SK-N-MC (cell line): ENCODE data around the gene ENTREP1.

ENCODE experiments used
- EZH2 ChIP-seq: fragments of 200-600 bp; sonication (generic); IDR thresholded peaks from one replicate; pipeline ENCODE4 v1.6.1; 2017; ENCODE audit warnings: antibody characterized with exemption
- FOXP2 ChIP-seq: optimal IDR thresholded peaks from 2 replicates; pipeline ENCODE3; 2011; ENCODE audit warnings: mild to moderate bottlenecking, moderate library complexity; ENCODE audit not compliant: insufficient read depth; ENCODE audit errors: extremely low read length, control extremely low read depth
- POLR2AphosphoS5 ChIP-seq: IDR thresholded peaks from 2 replicates; pipeline ENCODE4 v1.6.1; 2012; ENCODE audit warnings: mild to moderate bottlenecking, low read depth, low read length, borderline replicate concordance

- TF ChIP-seq EZH2 (no peak), POLR2AphosphoS5 (no peak), FOXP2 (no peak)
These were observed 2.8 kb upstream of the ENTREP1 start for GRCh38 chr9:69322256-69322655.
